ENCODE measurements around the gene MARCKSL1. TPM values are rescaled to one million over a fixed set of nuclear protein-coding genes. Genes with fewer than 3 reads are reported as not detected.

MARCKSL1 gene
- total RNA-seq, 1 experiment from 2014 or later = 457 TPM

DNA sequence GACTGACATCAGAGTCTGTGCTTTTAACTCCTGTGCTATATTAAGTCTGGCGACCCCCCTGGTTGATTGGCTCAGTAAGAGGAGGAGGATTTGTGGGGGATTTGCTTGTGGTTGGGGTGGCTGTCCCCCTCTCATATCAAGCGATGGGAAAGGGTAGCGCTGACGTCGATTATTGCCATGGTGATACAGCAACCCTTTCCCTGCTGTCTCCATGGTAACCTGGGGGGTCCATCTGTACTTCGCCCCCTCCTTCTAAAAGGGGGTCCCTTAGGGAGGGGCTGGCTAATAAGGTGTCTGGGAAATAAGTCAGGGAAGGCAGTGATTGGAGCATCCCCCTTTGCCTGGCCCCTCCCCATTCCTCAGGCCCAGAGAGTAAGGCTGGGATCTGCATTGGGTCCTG lies 21.6 kb upstream of the MARCKSL1 start:
- Histone ChIP-seq H3K9ac (ENCODE audit: extremely low read depth, insufficient read length, low read length) (no peak overlapping the region), H3K79me1 (ENCODE audit: insufficient read depth, low read depth, low read length, poor library complexity, severe bottlenecking) (no peaks in the 10 kb centered on the region), H2BK120ac (ENCODE audit: low read depth, low read length, poor library complexity, severe bottlenecking) (no peak overlapping the region), H3K14ac (ENCODE audit: insufficient read depth, low read length) (no peak overlapping the region), H4K20me1 (ENCODE audit: control insufficient read depth, insufficient read depth, insufficient read length) (no peaks in the 10 kb centered on the region), H3T11ph (ENCODE audit: low read length) (no peak overlapping the region), H4K91ac (ENCODE audit: insufficient read length, low read depth, low read length) (no peak overlapping the region), H4K5ac (ENCODE audit: insufficient read length, low read depth, low read length) (no peak overlapping the region), H2BK15ac (ENCODE audit: low read depth, low read length) (no peak overlapping the region), H3K18ac (ENCODE audit: insufficient read length, low read depth, low read length) (no peak overlapping the region), H3K9me3 (ENCODE audit: control insufficient read depth, low read depth, low read length) (no peaks in the 10 kb centered on the region), H3K27ac (ENCODE audit: insufficient read length, low read depth, low read length) (no peak overlapping the region), H3K23me2 (ENCODE audit: insufficient read length, low read depth, low read length, poor library complexity, severe bottlenecking) (peaks cover 12% of the 10 kb centered on the region), H3K23ac (ENCODE audit: insufficient read length, low read depth, low read length) (no peak overlapping the region), H3K27me3 (ENCODE audit: insufficient read depth, low read length) (no peaks in the 10 kb centered on the region; the same call in 1 of the 2 replicates), H3K4ac (ENCODE audit: low read depth, low read length) (no peak overlapping the region), H3K79me2 (ENCODE audit: insufficient read depth, low read length) (no peaks in the 10 kb centered on the region), H2BK20ac (ENCODE audit: low read depth, low read length, poor library complexity, severe bottlenecking) (no peak overlapping the region), H3K4me2 (ENCODE audit: insufficient read depth, insufficient read length, low read length) (no peak overlapping the region), H3K4me1 (ENCODE audit: insufficient read depth, low read length) (no peaks in the 10 kb centered on the region), H3K56ac (ENCODE audit: insufficient read length, low read depth, low read length) (no peak overlapping the region), H2AK5ac (ENCODE audit: insufficient read length, low read length) (no peak overlapping the region), H2BK5ac (ENCODE audit: insufficient read length, low read length) (no peak overlapping the region), H2AFZ (ENCODE audit: low read length) (no peak overlapping the region), H4K8ac (replicated peaks; ENCODE audit: insufficient read length, low read depth, low read length) (no peak overlapping the region), H2BK12ac (ENCODE audit: insufficient read length, low read depth, low read length) (no peak overlapping the region)
- Mint-ChIP-seq H3K27me3 (ENCODE audit: low read depth) (peaks cover 24% of the 10 kb centered on the region), H3K4me1 (peaks cover 19 to 20% of the 10 kb centered on the region in 2 experiments), H3K9me3 (no peaks in the 10 kb centered on the region), H3K36me3 (ENCODE audit: insufficient read depth in 1 of 3, low read depth in 3 of 3) (peaks cover 7 to 22% (median 11%) of the 10 kb centered on the region in 3 experiments; a peak in 5 of 7 replicates), H3K27ac (no peak overlapping the region), H3K4me3 (no peak overlapping the region)
- no peak for DNase-seq
- no CpG with 5 or more reads among the region's 6 CpGs for WGBS (ENCODE audit: extremely low coverage, insufficient read length, low lambda C conversion rate)
- TF ChIP-seq, protein P1, sequence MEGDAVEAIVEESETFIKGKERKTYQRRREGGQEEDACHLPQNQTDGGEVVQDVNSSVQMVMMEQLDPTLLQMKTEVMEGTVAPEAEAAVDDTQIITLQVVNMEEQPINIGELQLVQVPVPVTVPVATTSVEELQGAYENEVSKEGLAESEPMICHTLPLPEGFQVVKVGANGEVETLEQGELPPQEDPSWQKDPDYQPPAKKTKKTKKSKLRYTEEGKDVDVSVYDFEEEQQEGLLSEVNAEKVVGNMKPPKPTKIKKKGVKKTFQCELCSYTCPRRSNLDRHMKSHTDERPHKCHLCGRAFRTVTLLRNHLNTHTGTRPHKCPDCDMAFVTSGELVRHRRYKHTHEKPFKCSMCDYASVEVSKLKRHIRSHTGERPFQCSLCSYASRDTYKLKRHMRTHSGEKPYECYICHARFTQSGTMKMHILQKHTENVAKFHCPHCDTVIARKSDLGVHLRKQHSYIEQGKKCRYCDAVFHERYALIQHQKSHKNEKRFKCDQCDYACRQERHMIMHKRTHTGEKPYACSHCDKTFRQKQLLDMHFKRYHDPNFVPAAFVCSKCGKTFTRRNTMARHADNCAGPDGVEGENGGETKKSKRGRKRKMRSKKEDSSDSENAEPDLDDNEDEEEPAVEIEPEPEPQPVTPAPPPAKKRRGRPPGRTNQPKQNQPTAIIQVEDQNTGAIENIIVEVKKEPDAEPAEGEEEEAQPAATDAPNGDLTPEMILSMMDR (conservative IDR thresholded peaks at IDR 0.05) = no peak

Data from H9 (cell line).